GM13976 (cell line): ENCODE results near the gene CYGB.

Experiments
- DNase-seq: peaks from one replicate; pipeline ENCODE4 v3.0.0; 2012; ENCODE audit warnings: low spot score
- CTCF ChIP-seq: IDR thresholded peaks from 2 replicates; pipeline ENCODE4 v1.5.1; 2012; ENCODE audit warnings: borderline replicate concordance, mild to moderate bottlenecking; ENCODE audit not compliant: insufficient read depth; ENCODE audit errors: extremely low read depth, missing control alignments, control extremely low read depth
- in situ Hi-C: fragments of 300-500 bp; cut with MboI; formaldehyde crosslinking; loops from one replicate; pipeline ENCODE4 v1.12.0; 2022; ENCODE audit warnings: low sequenced_read_pairs, mixed read lengths, inconsistent platforms; ENCODE audit not compliant: unreplicated experiment

CYGB gene

GRCh38 chr17:76581515-76581914, 44.0 kb upstream of the CYGB start:
- DNase-seq = no peak
- no peak for TF ChIP-seq CTCF
- in situ Hi-C loops = no loop called here

DNA sequence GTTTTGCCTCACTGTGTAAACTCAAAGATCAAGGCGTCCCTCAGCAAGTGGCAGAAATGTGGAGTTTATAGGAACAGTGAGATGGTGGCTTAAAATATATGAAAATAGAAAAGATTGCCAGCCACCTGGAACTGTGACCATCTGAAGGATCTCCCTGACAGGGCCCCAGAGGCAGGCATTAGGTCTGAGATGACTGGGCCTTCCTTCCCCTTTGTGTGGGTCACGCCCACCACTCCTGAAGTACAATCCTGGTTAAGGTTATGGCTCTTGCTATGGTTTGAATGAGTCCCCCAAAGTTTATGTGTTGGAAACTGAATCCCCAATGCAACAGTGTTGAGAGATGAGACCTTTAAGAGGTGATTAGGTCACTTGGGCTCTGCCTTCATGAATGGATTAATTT, 41.8 kb upstream of the CYGB start:
- TF ChIP-seq CTCF = no peak
- in situ Hi-C loops = no loop called here
- DNase-seq = peak; percentile 49

GRCh38 chr17:76578376-76578775, 40.9 kb upstream of the CYGB start:
- in situ Hi-C loops = no loop called here
- TF ChIP-seq CTCF = no peak
- DNase-seq = no peak

DNA sequence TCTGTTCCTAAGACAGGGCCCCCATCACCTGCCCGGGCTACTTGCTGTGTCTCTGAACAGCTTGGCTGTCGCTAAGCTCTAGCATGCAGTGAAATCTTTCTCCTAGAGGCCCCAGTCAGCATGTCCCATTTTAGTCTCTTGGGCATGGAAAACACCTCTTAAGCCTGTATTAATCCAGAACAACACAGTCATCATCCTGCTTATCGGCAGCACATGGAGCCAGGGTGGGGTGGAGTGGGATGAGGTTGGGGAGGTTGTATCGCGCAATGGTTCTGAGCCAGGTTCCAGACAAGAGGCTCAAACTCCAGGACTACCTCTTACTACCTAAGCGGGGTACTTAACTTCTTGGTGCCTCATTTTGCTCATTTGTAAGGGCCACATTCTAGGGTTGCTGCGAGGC, 40.4 kb upstream of the CYGB start:
- in situ Hi-C loops = no loop called here
- DNase-seq = no peak
- no peak for TF ChIP-seq CTCF

DNA sequence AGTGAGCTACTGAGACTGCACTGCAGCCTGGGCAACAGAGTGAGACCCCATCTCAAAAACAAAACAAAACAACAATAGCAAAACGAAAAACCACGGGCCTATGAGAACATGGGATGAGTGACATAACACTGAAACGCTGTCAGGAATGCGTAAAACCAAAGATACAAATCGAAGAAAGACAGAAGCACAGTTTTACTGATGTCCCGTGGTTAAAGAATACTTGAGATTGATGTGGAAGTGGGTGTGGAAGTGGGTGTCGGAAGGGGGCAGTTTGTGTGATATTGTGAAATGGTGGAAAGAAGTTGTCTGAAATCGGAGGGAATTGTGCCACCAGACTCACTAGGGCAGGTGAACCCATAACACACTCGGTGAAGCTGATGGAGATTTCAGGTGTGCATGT, 38.7 kb upstream of the CYGB start:
- in situ Hi-C loops = no loop called here

GRCh38 chr17:76575570-76575969, 38.1 kb upstream of the CYGB start:
- TF ChIP-seq CTCF = no peak
- no peak for DNase-seq
- in situ Hi-C loops = no loop called here

More for the DNA sequence above, 38.7 kb upstream of the CYGB start:
- DNase-seq = no peak
- TF ChIP-seq CTCF = no peak

DNA sequence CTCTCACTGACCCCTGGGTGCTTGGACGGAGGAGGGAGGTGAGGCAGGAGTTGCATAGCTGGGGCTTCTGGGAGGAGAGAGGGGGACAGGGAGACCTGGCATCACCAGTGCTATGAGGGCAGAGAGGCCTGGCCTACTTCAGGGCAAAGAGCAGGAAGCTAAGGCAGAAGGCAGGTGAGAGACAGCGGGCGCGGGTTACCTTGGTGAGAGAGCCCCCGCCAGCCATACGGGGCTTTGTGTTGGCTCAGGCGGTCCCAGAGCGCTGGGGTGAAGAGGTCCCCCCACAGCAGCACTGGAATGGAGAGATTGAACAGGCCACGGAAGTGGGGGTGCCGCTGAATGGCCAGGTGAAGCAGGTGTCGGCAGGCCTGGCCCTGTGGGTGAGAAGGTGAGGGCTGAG, 36.7 kb upstream of the CYGB start:
- TF ChIP-seq CTCF = no peak
- in situ Hi-C loops = no loop called here
- DNase-seq = no peak
